GM12865 (cell line): ENCODE data around the gene TBL1Y.

Source experiments
- DNase-seq: peaks from one replicate; pipeline ENCODE4 v3.0.0; 2010; ENCODE audit warnings: low read depth
- H3K4me3 ChIP-seq: 2 replicates; pipeline ENCODE4 v1.5.1; 2011; ENCODE audit warnings: mild to moderate bottlenecking, low read depth, low read length, control low read depth
- TF ChIP-seq, protein P1 (sequence below): IDR thresholded peaks from 2 replicates; pipeline ENCODE4 v1.5.1; 2011; ENCODE audit warnings: low read length, control low read depth, low read depth, inconsistent platforms; ENCODE audit not compliant: insufficient read depth; ENCODE audit errors: missing control alignments

Gene TBL1Y

DNA sequence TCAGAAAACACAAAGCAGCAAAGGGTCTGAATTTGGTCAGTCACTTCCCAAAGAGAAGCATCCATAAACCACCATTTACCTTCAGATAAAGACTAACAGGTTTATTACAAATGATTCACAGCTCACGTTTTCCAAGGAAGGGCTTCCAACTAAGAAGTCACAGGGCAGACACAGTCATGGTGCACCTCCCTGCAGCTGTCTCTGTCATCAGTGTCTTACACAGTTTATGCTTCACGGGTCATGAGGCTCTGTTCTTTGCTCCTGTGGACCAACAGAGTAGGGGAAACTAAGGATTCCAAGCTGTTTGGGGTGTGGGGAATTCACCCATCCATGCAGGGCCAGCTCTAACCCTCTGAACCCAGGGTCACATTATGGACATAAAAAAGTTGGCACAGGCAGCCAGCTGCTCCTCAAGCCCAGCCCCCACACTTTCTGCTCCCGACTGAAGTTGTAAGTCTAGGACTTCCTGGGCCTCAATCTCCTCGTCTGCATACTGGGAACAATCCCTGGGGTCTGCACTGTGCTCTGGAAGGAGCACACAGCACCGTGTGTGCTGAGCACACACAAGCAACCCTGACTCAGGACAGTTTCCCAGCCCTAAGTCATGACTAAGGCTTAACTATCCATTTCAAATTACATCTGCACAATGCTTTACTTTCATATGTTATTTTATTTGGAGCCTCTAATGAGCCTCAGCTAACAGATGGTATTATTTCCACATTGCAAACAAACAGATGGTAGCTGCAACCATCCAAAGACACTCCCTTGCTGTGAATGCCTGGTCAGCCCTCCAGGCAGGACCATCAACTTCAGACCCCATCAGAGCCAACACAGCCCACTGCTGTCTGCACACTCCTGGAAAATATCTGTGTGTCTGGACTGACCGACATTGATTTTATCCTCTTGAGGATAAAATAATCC lies 214.9 kb downstream of the TBL1Y start:
- H3K4me3 ChIP-seq: no peak overlapping the region
- no peak for DNase-seq
- TF ChIP-seq, protein P1, sequence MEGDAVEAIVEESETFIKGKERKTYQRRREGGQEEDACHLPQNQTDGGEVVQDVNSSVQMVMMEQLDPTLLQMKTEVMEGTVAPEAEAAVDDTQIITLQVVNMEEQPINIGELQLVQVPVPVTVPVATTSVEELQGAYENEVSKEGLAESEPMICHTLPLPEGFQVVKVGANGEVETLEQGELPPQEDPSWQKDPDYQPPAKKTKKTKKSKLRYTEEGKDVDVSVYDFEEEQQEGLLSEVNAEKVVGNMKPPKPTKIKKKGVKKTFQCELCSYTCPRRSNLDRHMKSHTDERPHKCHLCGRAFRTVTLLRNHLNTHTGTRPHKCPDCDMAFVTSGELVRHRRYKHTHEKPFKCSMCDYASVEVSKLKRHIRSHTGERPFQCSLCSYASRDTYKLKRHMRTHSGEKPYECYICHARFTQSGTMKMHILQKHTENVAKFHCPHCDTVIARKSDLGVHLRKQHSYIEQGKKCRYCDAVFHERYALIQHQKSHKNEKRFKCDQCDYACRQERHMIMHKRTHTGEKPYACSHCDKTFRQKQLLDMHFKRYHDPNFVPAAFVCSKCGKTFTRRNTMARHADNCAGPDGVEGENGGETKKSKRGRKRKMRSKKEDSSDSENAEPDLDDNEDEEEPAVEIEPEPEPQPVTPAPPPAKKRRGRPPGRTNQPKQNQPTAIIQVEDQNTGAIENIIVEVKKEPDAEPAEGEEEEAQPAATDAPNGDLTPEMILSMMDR: no peak

DNA sequence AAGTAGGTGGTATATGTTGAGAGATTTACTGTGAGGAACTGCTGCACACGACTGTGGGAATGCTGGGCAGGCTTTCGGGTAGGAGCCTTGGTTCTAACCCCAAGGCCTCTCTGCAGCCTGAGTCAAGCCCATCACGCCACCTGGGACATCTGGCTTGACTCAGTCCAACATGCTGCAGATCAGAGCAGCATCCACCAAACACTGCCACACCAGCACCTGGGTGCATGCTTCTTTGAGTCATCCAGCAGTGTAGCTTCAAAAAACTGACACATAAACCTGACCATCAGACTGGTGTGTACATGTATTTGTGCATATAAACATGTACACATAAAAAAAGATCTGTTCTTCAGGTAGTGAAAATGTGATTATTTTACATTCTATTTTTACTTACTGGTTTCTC lies 217.7 kb downstream of the TBL1Y start:
- TF ChIP-seq, protein P1: no peak
- H3K4me3 ChIP-seq: no peak overlapping the region
- DNase-seq: no peak
